Measurements from ENCODE around the gene USP7. TPM values are rescaled to one million over a fixed set of nuclear protein-coding genes. Genes with fewer than 3 reads are reported as not detected.
A peak's percentile ranks its signal among the peaks of the same experiment; 100 is the strongest.
"Not testable (repeated sequence)": the region's sequence is repeated elsewhere in the genome, so short reads cannot be mapped to it uniquely, and the experiment has no call there.

The USP7 gene
- total RNA-seq, 1 donor from 2014 or later: 96.0 TPM

DNA sequence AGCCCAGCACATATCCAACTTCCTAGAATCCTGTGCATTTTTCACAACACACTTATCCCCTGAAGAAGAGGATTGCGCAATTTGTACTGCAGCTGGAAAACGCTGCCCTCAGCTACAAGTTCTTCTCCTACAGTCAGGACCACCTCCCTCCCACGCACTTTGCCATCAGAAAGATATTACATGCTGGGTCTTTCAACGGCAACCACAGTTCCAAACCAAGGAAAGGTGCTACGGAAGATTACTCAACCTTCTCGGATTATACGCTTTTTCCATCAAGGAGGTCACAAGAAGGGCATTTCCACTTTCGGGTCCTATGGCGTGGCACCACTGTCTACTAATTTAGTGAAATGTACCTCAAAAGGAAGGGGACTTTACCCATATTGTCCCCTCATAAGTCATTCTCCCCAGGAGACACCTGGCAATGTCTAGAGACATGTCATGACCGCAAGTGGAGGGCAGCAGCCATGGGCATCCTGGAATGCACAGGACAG, 35.2 kb downstream of the USP7 start:
- DNase-seq (ENCODE audit: extremely low read depth, low read depth, low spot score): no peak

DNA sequence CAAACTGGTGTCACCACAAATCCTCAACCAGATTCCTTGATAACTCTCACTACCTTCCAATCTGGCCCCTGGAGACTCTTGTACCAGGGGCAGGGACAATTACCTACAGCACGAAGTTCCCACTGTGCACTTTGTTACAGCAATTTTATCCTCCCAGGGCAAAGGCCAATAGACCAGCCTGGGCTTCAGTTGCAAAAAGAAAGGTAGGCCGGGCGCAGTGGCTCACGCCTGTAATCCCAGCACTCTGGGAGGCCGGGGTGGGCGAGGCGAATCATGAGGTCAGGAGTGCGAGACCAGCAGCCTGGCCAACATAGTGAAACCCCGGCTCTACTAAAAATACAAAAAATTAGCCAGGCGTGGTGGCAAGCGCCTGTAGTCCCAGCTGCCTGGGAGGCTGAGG, 36.9 kb downstream of the USP7 start:
- DNase-seq (ENCODE audit: extremely low read depth, low read depth, low spot score): no peak

DNA sequence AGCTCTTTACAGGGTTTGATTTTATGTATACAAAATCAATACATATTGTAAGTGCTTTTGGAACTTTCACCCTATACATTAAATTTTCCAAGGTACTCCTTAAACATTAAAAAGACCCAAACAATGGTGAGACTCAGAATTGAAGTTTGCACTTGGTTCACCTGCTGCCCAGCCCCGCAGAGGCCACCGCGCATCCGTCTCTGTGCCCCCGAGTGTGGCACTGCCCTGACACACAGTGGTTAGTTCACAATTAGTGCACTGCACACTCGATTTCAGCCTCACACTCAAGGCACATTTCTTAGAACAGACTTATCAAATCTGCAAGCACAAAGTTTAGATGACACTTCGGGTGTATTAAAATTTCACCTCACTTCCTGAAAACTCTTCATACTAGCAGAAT, 38.3 kb downstream of the USP7 start:
- no peak for DNase-seq (ENCODE audit: extremely low read depth, low read depth, low spot score)

DNA sequence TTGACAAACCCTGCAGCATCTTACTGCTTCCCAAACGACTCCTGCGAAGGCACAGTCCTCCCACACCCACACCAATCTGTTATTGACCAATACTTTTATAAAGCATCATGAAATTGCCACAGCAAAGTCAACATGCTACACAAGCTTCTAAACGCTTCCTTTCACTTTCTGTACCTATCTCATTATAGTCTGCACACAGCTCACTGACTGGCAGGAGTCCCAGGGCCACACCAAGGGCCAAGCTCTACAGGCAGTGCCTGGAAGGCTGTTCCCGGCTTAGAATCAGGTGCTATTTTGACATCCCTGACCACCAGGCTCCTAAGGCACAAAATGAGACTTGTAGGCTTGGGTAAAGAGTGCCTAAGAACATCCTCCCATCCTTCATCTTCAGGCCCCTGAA, 39.5 kb downstream of the USP7 start:
- no peak for DNase-seq (ENCODE audit: extremely low read depth, low read depth, low spot score)

DNA sequence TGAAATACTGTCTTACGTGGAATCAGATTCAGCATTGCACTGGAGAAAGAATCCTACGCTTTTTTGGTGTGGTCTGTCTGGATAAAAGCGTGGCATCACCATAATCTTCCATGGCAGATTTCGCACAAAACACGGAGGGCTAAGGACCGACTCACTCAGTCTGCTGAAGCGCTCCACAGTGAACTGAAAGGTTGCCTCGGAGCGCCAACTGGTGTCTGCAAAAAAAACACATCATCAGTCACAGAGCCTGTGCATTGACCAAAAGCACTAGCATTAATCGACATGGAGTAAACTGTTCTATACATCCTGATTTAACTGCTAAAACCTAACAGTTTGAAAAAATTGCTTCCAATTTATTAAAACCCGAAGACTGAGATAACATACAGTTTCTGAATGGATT, 40.5 kb downstream of the USP7 start:
- no peak for DNase-seq (ENCODE audit: extremely low read depth, low read depth, low spot score)

DNA sequence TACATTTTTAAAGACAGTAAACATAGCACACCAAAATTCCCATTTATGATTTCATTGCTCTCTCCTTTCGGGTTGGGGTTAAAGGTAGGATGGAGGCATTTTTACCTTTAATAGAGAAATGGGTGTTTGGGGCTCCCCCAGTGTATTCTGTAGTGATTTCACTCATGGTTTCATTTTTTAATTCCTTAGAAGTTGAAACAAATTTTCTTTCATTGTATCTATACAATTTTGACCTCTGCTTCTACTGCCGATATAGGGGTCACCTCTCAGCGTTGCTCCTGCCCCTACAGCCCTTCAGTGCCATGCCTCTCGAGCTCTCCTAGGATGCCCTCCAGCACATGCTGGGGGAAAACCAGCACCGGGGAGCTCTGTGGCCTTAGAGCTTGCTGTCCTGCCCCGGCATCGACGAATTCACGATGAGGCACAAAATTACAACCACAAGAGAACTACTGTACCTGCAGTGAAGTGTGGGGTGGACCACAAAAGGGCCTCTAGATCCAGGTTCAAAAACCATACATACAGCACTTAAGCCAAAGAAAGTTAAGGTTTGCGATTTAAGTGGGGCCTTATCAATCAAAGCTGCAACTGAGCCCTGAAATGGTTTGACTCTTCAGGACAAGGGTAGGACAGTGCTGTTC, 42.2 kb downstream of the USP7 start:
- DNase-seq (ENCODE audit: extremely low read depth, low read depth, low spot score): no peak

DNA sequence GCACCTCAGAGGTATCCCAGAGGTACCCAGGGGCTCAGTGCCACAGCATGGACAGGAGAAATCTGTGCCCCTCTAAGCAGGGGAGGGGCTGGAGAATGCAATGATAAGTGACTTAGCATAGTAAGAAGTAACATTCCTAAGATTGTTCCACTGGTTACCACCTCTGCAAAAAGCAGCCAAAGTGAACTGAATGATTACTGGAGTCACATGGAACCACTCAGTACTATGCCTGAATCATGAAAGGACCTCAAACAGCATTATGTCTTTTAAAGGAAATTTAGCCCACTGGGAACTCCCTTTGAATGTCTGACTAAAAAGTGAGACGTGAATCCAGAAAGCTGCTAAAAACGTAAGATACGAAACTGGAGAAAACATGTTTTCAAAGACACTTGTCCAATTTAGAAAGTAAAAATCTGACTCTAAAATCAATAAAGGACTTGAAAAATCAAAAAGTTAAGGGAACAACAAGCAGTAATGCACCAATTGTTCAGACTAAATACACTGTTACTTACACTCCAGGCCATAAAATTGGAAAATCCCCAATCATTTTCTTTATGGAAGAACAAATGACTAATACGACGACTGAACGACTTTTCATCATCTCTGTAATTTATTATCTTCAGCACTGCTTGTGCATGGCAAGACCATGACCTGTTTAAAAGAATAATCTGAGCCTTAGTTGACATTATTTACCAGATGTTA, 42.9 kb downstream of the USP7 start:
- DNase-seq (ENCODE audit: extremely low read depth, low read depth, low spot score): no peak

DNA sequence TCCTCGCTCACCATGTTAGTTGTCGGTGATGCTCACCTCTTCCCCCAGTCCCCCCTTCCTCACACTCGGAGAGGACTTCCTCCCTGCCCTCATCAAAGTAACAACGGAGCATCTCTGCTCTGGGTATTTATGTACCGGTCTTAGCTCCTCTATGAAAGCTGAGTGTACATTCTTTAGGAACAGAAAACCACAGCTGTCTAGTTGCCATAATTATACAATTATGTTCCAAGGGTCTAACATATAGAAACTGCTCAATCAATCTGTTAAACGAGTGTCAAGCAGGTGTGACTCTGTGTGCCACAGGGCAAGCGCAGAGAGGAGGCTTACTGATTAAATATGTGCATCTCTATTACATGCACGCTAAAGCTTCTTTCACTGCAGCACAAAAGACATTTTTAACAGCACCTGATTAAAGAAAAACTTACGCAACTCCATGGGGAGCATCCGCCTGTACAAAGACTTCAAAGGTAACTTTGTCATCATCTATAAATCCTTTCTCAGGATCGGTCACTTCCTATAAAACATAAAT, 43.7 kb downstream of the USP7 start:
- DNase-seq (ENCODE audit: extremely low read depth, low read depth, low spot score): no peak

DNA sequence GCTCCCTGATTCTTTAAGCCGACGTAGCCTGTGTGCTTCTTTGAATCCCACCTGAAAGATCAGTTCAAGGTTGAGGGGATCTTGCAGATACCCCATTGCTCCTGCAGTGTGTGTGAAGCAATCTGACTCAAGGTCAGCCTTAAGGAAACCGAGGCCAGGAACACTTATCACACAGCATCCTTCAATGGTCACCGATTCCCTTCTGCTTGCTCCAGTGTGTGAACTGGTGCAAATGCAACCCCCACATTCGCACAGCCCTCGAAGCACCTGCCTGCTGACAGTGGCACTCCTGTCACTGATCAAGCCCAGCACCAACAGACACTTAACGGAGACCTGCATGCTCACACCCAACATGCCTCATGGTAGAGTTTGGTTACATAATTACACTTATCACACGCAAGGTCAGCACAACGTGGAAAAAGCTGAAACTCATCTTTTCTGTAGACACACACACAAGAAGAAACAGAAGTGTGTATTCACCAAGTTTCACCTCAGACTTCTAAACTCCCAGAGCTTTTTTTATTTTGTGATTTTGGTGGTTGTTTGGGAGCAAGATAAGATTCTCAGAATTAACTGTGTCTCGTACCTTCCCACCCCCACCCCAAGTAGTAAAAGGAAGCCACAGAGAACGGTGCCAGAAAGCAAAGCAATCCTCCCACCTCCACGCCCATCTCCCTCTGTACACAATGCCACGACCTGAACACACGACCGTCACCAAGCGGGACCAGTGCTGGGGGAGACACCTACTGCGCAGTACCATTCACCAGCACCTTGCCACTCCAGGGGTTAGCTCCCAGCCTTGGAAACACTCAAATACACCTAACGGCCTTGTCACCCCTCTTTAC, 44.4 kb downstream of the USP7 start:
- no peak for DNase-seq (ENCODE audit: extremely low read depth, low read depth, low spot score)

DNA sequence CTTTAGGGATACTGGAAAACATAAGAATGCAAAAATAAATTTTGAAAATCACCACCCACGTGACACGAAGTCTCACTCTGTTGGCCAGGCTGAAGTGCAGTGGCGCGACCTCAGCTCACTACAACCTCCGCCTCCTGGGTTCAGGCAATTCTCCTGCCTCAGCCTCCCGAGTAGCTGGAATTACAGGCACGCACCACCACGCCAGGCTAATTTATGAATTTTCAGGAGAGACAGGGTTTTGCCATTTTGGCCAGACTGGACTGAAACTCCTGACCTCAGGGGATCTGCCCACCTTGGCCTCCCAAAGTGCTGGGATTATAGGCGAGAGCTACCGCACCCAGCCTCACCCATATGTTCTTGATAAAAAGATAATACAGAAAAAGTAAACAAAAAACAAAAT, 46.4 kb downstream of the USP7 start:
- DNase-seq (ENCODE audit: extremely low read depth, low read depth, low spot score): not testable (repeated sequence)

DNA sequence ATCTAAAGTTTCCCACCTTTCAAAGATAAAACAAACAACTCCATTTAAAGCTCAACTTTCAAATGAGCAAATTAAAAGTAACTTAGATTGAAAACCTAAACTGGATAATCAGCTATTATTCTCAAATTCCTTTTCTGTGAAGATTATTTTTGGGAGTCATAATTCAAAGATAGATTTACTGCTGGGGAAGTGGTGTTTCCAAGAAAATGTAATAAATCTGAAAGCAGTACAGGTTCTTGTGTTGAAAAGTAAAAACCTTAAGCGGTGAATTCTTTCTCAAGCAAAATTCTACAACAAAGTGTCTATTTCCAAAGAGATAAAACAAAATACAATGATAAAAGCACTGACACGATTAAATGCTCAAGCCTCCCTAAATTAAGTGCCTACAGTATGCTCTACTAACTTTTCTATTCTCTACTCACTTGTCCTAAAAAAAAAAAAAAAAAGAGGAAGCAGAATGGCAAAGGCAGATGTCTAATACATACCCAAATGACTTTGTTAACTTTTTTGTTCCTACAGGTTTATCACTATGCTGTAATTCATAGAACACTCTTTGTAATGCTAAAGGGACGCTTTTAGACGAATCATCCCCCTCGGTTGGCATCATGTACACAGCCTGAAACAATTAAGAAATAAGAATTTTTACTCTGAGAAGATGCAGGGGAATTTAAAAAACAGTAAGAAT, 47.0 kb downstream of the USP7 start:
- DNase-seq (ENCODE audit: extremely low read depth, low read depth, low spot score): no peak

DNA sequence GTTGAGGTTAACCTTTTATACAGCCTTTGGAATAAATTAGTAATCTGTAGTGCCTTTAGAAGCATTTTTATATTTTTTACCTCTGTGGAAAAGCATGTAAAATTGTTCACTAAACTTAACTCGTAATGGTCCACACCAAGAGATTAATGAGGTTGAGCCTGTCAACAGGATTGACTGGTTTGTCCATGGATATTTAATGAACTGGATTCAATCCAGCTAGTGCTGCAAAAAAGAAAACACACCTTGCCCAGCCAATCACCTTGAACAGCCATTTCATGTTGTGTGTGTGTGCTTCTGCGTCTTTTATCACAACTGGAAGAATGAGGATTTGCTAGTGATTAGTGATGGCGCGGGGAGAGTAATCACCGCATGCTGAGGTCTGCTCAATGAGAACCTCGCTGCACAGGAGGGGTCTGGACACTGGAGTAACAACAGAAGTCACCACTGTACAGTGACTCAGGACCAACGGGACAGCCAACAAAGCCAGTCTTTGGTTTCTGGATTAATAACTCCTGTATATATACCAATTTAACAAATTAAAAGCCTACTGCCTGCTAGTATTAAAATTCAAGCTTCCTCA, 47.9 kb downstream of the USP7 start:
- DNase-seq (ENCODE audit: extremely low read depth, low read depth, low spot score): no peak

DNA sequence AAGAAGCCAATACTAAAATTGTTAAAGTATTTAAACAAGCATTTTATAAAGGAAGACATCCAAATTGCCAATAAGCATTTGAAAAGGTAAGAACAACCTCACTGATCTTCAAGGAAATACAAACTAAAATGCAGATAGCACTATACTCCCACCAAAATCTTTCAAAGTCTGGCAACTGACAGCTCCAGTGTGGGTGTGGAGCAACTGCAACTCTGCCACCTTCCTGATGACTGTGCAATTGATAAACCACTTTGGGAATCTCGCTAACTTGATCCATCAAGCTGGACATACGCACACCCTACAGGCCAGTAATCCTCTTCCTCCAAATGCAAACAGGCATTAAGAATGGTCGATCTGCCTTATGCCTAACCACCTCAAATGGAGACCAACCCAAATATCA, 49.6 kb downstream of the USP7 start:
- DNase-seq (ENCODE audit: extremely low read depth, low read depth, low spot score): no peak

DNA sequence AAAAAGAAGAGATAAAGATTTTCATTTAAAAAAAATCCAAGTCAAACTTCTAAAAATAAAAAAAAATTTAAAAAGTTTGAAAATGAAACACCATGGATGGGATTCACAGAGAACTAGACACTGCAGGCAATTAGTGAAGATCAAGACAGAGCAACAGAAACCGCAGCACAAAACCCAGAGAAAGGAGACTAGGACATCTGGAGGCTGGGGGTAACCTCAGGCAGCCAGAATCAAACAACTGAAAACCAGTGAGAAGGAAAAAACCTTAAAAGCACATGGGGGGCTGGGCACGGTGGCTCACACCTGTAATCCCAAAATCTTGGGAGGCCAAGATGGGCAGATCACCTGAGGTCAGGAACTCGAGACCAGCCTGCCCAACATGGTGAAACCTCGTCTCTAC, 50.9 kb downstream of the USP7 start:
- DNase-seq (ENCODE audit: extremely low read depth, low read depth, low spot score): no peak

DNA sequence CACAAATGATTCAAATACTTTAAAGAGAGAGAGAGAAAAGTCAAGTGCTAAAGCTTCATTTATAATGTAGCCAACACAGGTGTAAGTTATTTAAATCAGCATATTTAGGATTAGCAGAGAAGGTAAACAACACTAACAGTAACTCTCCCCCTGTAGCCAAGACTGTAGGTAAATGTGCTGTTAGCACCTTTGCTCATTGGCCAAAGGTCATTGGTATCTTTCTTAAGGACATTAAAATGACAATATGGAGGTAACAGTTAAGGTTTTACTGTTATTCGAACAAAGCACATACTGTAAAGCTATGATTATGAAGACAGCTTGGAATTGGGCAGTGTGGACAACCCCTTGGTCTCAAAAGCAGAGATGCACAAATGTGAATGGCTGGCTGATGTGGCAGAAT, 52.9 kb downstream of the USP7 start:
- no peak for DNase-seq (ENCODE audit: extremely low read depth, low read depth, low spot score)

DNA sequence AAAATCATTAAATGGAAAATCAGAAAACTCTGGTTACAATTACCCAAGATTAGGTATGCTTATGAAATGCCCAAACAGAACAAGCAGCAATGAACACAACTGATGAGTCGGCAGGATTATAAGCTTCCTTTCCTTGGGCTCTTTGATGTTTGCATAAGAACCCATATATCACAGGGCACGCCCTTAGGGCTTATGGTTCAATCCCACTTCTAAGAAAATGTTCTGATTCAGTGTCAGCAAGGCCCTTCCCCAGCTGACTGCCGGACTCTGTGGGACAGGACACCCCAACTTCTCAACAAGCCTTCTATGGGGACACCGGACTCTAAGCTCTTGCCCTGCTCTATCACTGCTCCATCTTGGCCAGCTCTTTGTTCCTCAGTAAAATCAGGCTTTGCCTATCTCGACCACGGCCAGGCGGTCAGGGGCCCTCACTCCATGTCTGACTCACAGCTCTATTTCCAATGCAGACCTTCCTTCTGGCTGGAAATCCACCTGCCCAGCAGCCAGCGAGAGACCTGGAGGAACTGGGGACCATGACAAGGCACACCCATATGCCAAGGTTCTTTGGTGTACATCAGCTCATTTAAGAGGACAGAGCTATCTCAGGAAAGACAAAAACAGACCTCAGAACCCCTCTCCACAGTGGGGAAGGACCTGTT, 54.8 kb downstream of the USP7 start:
- no peak for DNase-seq (ENCODE audit: extremely low read depth, low read depth, low spot score)

DNA sequence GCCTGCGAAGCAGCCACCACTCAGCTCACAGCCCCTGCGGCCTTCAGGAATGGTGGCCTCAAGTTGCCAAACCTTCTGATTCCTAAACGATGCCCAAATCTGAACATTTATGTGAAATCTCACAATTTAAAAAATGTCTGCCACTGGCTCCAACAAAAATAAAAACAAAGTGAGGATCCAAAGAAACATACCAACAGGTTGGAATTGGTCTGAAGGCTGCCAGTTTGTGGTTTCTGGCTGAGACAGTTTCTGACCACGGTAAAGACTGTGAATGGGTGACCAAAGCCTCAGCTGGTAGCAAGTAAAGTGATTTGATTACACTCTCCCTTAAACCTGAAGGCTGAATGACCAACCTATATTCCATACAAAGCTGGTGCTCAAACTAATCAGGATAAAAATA, 56.6 kb downstream of the USP7 start:
- no peak for DNase-seq (ENCODE audit: extremely low read depth, low read depth, low spot score)

DNA sequence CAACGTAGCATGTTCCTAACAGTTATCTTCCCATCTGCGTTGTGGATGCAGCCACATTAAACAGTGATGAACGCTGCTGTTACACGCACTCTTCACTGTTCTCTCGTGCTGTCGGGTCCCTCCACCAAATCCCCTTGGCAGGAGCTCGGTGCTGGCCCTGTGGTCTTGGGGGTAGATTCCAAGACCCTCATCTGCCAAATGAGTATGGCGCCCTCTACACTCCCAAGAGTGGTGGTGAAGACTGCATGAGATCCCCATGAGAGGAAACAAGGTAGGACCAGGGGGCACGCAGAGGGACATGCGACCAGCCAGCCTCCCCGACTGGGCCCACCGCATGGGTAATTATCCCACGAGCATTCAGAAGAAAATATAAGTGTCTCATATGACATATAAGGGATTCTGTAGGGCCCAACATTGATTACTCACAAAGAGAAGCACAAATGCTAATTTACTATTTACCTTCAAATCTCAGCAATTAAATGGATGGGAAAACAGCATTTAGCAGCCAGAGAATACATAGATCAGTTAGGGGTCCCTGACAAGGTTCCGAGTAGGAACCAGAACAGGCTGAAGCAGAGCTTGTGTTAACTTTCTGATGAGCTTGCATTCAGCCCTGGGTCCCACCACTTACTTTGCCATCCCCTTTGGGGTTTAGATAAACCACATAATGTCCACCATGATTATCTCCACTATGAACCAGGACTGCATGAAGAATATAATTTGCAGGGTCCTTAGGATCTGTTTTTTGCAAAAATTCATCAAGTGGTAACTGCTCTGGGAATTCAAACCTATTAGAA, 57.7 kb downstream of the USP7 start:
- DNase-seq (ENCODE audit: extremely low read depth, low read depth, low spot score): no peak

DNA sequence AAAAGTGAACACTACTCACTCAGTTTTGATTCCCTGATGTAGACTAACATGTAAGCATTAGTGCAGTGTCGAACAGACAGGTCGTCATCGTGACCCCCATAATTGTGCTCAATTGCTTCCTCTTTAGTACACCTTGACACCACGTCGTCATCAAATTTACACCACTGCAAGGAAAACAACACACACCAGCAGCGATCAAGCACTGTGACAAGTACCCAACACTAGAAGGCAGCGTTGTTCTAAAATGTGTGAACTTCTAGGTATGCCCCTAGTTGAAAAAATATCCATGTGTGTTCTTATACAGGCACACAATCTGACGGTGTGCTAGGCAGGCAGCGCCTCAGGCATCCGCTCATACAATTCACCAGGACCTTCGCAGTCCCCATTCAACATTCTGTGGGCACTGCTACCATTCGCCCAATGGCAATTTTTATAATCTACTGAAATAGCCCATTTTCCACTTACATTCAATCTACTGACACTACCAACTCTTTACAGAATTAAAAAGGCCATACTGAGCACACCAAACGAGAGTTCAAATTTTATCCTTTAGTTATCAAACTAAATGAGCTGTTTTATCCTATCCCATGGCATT, 58.4 kb downstream of the USP7 start:
- peak; percentile 18 for DNase-seq (ENCODE audit: extremely low read depth, low read depth, low spot score)

Measured in glomerular endothelial cell (primary cell).